ENCODE results near the gene CXorf38.

GRCh38 chrX:40578039-40578695 is 69.2 kb downstream of the CXorf38 start:
- no peak for TF ChIP-seq EZH2 (IDR thresholded peaks at IDR 0.05; ENCODE audit: insufficient read depth, poor library complexity, severe bottlenecking)
- no peak for TF ChIP-seq EZH2phosphoT487 (IDR thresholded peaks at IDR 0.05; ENCODE audit: insufficient read depth, low read depth)

All from GM23248 (cell line).